HPDE6-E6E7 (cell line): ENCODE measurements around the gene ECEL1.

Source experiments
- DNase-seq: peaks from one replicate; pipeline ENCODE4 v3.0.0; 2011; ENCODE audit warnings: missing footprints; ENCODE audit errors: extremely low spot score

Gene ECEL1

GRCh38 chr2:232498452-232498851, 10.8 kb upstream of the ECEL1 start:
- no peak for DNase-seq

- no peak for DNase-seq
These were observed 9.7 kb upstream of the ECEL1 start for GRCh38 chr2:232497348-232497747.

- no peak for DNase-seq
These were observed 9.1 kb upstream of the ECEL1 start for GRCh38 chr2:232496501-232497270.

- DNase-seq = no peak
These were observed 7.7 kb upstream of the ECEL1 start for GRCh38 chr2:232495292-232495691.

DNA sequence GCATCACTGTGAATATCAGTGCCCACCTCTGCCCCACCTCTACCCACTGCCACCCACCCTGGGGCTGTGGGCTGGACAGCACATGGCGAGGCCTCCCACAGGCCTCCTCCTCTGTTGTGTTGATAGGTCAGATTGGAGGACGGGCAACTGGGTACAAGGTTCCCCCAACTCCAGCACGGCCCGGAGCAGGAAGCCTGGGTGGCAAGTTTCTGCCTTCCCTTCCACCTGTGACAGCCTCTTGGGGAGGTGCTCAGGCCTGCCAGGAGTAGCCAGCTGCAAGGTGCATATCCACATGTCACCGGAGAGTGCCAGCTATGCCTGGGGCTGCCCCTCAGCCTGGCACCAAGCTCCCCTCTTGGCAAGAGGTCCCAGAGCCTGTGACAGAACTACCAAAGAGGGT, 6.9 kb upstream of the ECEL1 start:
- DNase-seq = no peak

DNA sequence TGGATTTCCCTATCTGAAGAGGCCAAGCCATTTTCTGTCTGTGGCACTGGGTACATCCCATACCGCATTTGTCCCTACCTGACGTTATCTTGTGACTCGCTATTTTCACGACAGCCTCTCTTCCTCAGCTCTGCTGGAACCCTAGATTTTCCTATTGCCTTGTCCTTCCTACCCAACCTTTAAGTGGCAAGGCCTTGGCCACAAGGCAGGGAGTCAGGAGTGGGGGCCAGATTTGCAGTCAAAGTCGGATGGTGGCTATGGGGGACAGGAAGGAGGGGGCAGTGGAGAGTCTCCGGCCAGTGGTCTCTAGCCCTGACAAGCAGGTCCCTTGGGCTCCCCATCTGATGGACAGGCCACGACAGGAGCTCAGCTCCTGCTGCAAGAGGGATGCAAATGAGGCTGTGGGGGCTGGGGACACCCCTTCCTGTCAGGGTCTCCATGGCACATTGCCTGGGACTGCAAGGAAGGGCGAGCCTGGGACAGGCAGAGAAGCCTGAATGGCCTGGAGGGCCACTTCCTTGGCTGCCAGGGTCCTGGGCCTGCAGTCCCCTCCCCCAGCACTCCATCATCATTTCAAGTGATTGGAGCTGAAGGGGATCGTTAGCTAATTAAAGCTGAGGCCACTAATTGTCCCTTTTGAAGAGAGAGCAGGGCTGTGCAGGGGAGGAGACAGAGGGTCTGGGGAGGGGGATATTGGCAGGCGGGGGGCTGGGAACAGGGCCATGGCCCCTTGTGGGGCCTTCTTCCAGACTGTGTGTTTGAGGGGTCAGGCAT, 6.3 kb upstream of the ECEL1 start:
- no peak for DNase-seq

GRCh38 chr2:232492963-232493700, 5.5 kb upstream of the ECEL1 start:
- no peak for DNase-seq

DNA sequence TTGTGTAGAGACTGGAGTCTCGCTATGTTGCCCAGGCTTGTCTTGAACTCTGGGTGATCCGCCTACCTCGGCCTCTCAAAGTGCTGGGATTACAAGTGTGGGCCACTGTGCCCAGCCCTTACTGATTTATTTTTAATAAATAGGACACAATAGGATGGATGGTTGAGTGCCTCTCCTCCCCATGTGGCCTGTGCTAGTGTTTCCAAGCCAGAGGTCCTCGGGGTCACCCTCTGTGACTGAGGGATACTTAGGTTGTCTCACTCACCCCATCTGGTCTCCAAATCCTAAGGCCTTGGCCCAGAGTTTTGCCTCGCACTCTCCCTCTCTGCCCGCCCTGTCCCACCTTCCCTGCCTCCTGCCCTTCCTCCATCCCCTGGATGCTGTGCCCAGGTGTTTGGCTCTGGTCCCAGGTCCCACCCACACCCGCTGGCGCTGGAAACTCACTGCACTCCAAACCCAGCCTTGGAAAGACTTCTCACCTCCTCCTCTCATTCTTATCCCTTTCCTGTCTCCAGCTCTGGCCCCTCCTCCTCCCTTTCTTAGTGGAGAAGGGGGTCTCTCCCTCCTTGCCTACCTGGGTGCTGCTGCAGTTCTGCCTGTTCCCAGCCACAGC, 4.7 kb upstream of the ECEL1 start:
- no peak for DNase-seq

DNA sequence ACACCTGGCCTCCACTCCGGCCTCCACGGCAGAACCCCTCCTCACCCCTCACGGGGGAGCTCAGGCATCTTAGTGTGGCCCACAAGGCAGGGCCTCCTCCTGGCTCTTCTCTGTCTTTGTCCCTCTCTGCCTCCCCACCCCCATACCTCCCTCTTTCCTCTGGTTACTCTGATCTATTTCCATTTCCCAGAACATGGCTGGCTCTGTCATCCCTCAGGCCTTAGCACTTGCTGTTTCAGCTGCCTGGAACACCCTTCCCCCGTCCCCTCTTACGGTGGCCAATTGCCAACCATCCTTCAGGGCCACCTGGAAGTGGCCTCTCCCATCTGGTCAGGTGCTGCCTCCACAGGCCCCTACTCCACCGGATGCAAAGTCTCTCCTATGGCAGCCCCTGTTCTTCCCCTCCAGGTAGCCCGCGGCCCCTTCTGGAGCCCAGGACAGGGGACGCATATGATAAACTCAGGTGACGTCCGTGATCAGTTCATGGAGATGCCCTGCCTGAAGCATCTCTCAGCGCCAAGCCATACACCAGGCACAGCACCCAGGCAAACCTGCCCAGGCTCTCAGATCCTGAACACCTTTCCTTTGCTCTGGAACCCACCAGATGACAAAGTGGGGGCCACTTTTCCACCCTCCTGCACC, 3.6 kb upstream of the ECEL1 start:
- DNase-seq = no peak

- no peak for DNase-seq
These were observed 2.8 kb upstream of the ECEL1 start for GRCh38 chr2:232490221-232491138.

DNA sequence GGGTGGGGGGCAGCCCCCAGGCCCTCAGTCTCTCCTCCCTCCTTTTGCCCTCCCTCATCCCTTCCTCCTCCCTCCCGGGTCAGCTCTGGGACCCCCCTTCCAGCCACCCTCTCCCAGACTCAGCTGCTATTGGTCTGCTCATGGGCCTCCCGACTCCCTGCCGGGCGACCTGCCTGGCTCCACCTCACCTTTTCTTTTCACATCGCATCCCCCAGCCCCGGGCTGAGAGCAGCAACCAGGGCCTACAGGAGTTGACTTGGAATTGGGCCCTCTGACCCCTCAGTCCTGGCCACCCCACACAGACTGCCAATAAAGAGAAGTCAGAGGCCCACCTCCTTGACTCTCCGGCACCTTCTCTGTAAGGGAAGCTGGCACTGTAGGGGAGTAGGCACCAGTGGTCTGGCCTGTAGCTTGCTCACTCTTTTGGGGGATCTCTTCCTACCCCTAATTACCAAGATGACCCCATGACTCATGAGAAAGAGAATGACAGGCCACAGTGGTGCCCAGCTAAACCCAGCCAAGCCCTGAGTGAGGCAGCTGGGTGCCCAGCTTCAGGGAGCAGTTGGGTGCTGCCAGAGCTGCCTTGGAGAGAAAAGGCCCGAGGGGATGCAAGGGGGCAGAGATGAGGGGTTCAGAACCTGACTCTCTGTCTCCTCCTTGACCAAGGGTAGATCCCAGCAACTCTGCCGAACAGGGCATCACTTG, 2.0 kb upstream of the ECEL1 start:
- no peak for DNase-seq

DNA sequence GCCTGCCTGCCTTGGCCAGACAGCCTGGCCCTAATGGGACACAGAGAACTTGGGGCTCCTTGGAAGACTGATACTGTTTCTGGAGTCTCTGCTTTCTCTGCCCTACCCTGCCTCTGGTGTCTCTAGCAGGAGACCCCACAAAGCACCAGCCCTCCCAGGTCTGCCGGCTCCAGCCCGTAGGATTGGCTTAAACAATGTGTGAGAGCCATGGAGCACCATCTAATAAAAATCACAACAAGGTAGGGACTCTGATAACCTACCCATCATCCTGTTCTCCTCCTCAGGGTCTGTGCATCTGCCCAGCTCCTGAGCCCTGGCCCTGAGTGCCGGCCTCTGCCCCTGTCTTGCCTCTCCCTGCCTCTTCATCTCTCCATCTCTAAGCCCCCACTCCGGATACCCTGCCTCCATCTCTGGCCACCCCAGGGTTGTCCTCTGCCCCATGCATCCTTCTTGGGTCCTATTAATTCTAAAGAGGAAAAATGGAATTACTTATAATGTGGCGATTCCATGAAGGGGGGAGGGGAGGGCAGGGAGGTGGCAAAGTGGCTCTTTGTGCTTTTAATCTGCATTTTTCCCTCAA, 1.2 kb upstream of the ECEL1 start:
- no peak for DNase-seq

DNA sequence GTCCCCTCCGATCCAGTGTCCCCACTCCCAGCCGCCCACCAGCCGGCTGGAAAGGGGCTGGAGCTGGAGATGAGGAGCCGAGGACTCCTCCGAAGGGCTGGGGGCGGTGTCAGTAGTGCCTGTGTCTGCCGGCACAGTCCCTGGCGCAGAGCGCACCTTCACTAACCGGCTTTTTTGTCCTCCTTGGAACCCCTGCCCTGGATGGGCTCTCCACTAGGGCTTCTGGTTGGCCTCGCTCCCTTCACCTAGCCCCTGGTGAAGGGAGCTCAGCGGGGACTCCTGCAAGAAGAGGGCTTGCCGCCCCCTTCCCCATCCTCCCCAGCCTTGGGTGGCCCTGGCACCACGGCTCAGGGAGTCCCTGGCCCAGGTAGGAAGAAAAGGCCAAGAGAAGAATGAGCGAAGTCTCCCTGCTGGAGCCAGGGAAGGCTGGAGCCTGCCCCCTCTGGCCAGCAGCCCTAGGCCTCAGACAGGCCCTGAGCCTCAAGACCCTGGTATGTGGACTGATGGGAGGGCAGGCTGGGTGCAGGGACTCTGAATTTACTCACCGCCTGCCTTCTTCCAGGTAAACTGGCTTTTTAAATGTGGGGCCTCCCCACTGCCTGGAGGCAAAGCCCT, 570 bp upstream of the ECEL1 start:
- DNase-seq = no peak

DNA sequence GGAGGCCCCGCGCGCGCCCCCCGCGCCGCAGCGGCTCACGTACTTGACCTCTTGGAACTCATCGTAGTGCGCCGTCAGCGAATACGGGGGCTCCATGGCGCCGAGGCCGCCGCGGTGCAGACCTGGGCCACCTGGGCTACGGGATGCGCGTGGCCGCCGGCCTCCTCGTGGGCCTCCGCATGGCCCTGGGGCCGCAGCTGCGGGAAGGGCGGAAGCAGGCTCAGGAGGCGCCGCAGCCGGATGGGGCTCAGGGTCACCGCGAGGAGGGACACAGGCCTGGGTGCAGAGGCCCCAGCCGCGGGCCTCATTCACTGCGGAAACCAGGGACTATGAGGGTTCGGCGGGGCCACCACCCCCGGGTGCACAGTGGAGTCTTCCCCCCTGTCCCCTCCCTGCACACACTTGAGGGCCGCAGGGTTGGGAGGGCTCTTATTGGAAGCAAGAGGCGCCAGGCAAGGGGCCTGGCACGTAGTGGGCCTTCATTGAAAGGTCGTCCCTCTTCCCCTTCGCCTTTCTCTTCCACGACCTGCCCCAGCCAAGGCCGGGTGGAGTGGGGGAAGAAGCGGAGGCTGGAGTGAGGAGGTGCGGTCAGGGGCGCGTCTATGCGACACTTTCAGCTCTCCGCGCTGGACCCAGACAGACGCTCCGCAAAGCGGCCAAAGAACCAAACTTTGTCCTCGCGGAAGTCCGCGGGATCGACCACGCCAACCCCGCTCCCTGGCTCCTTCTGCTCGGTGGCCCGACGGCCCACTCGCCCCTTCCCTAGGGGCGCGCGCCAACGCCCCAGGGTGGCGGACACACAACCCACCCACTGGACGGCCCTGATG, 863 bp downstream of the ECEL1 start:
- DNase-seq = no peak

GRCh38 chr2:232485757-232486557, 1.7 kb downstream of the ECEL1 start:
- DNase-seq = no peak

DNA sequence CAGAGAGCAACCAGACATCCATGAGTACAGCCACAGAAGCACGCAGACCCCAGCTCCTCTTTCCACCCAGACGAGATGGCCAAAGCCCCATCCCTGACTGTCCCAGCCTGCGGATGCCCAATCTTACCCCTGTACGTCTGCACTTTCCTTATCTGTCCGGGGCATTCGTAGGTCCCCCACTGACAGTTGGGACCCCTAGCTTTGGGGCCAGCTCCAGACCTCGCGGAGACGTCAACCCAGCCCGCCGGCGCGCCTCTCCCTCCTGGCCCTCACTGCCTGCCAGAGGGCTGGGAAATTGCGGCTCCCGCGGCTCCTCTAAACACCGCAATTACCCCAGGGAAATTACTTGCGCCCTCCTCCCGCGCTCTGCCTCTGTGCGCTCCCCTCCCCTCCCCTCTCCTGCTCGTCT, 2.3 kb downstream of the ECEL1 start:
- no peak for DNase-seq

DNA sequence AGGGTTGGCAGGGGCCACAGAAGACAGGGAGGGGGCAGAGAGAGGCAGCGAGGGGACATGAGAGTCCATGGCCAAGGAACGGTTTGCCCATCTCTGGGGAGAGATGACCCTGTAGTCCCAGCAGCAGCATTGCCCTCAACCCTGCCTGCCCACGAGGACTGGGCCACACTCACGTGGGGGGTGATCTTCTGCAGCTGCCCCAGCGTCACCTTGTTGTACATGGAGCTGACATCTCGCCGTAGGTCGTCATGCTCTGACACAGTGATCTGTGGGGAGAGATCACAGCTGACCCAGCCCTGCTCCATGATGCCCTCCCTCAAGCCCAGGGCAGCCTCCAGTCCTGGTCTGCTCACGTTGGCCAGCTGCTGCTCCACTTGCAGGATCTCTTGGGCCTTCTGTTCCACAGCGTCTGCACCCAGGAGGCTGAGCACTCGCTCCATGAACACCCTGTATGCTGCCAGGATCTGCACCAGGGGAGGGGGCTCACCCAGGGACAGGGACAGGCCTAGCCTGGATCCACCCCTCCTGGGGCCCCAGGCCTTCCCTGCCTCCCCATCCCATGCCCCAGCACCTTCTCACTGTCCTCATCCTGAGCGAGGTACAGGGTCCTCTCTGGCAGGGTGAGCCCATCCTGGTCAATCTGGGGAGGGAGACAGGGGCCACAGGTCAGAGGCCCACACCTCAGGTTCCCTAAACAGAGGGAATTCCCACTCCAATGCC, 2.8 kb downstream of the ECEL1 start:
- no peak for DNase-seq
